H1 (cell line): ENCODE data around the gene SNRPA1. TPM values are rescaled to one million over a fixed set of nuclear protein-coding genes. Genes with fewer than 3 reads are reported as not detected.
A peak's percentile ranks its signal among the peaks of the same experiment; 100 is the strongest.

Experiments
- CTCF ChIA-PET: fragments of 300-600 bp; sonication (Branson Sonifier 250); formaldehyde crosslinking; loops from one replicate; lab custom pipeline; 2021; ENCODE audit not compliant: partially characterized antibody; lab: Charles Lee
- POLR2A ChIA-PET: fragments of 300-600 bp; sonication (Branson Sonifier 250); formaldehyde crosslinking; loops from one replicate; lab custom pipeline; 2021; ENCODE audit warnings: inconsistent platforms; ENCODE audit not compliant: partially characterized antibody; lab: Charles Lee
- DNase-seq, 2 experiments: peaks; one replicate each; pipeline versions ENCODE4 v3.0.0 to v3.0.0-alpha.2; 2010 to 2022; ENCODE audit warnings: low spot score in 2 of 2, low read depth in 1 of 2, mixed read lengths in 1 of 2
- FAIRE-seq: peaks from 2 replicates; lab custom pipeline; 2011; peaks lifted over from hg19 to GRCh38; lab: Jason Lieb, UNC
- H2AFZ ChIP-seq: 2 replicates; pipeline ENCODE4 v1.8.1; 2012; ENCODE audit warnings: low read length, inconsistent platforms
- H2AK5ac ChIP-seq: 2 replicates; pipeline ENCODE4 v1.6.1; 2013; ENCODE audit warnings: low read depth, low read length
- H2BK120ac ChIP-seq: replicated peaks from 2 replicates; pipeline ENCODE3; 2013; ENCODE audit warnings: low read depth, low read length, inconsistent platforms
- H2BK12ac ChIP-seq: 2 replicates; pipeline ENCODE4 v1.6.1; 2013; ENCODE audit warnings: low read depth, low read length
- H2BK15ac ChIP-seq: 2 replicates; pipeline ENCODE4 v1.6.1; 2013; ENCODE audit warnings: low read length
- H2BK20ac ChIP-seq: 2 replicates; pipeline ENCODE4 v1.6.1; 2013; ENCODE audit warnings: low read length
- H2BK5ac ChIP-seq: 2 replicates; pipeline ENCODE4 v1.6.1; 2013; ENCODE audit warnings: low read depth, low read length
- H3K14ac ChIP-seq: 2 replicates; pipeline ENCODE4 v1.6.1; 2013; ENCODE audit warnings: inconsistent platforms; ENCODE audit not compliant: insufficient read length
- H3K18ac ChIP-seq: 2 replicates; pipeline ENCODE4 v1.6.1; 2013; ENCODE audit warnings: low read length; ENCODE audit errors: extremely low read depth
- H3K23ac ChIP-seq: 2 replicates; pipeline ENCODE4 v1.6.1; 2013; ENCODE audit warnings: inconsistent platforms; ENCODE audit not compliant: insufficient read length
- H3K23me2 ChIP-seq: 2 replicates; pipeline ENCODE4 v1.6.1; 2013; ENCODE audit warnings: low read depth, low read length
- H3K27ac ChIP-seq: 2 replicates; pipeline ENCODE4 v1.6.1; 2011; ENCODE audit warnings: low read depth, low read length, inconsistent platforms
- H3K27me3 ChIP-seq, 4 experiments: replicated peaks in 1 of 4; 1 replicate in 1 of 4; 2 replicates in 3 of 4; pipeline versions ENCODE4 v1.6.1 to v1.8.1; 2011 to 2013; ENCODE audit warnings: low read length in 3 of 4, mild to moderate bottlenecking in 3 of 4, inconsistent platforms in 2 of 4, mixed read lengths in 2 of 4, moderate library complexity in 1 of 4; ENCODE audit not compliant: control insufficient read depth in 3 of 4, insufficient read depth in 3 of 4; ENCODE audit errors: extremely low read depth in 1 of 4
- H3K36me3 ChIP-seq, 4 experiments: 2 replicates each; pipeline versions ENCODE4 v1.6.1 to v1.8.1; 2011 to 2013; ENCODE audit warnings: mild to moderate bottlenecking in 4 of 4, low read length in 3 of 4, moderate library complexity in 2 of 4, control low read depth in 1 of 4, inconsistent platforms in 1 of 4; ENCODE audit not compliant: insufficient read depth in 4 of 4, control insufficient read depth in 2 of 4
- H3K4ac ChIP-seq: replicated peaks from 2 replicates; pipeline ENCODE3; 2013; ENCODE audit warnings: low read length, low read depth, mixed read lengths, inconsistent platforms; ENCODE audit not compliant: insufficient read length
- H3K4me1 ChIP-seq, 4 experiments: replicated peaks in 1 of 4; 1 replicate in 1 of 4; 2 replicates in 3 of 4; pipeline versions ENCODE4 v1.6.1 to v1.8.1; 2011 to 2013; ENCODE audit warnings: low read length in 3 of 4, inconsistent platforms in 2 of 4, mixed read lengths in 1 of 4; ENCODE audit not compliant: insufficient read depth in 4 of 4, control insufficient read depth in 3 of 4
- H3K4me2 ChIP-seq, 2 experiments: 2 replicates each; pipeline versions ENCODE4 v1.6.1 to v1.8.1; 2011 to 2013; ENCODE audit warnings: low read depth in 2 of 2, low read length in 2 of 2, control low read depth in 1 of 2, inconsistent platforms in 1 of 2, mild to moderate bottlenecking in 1 of 2; ENCODE audit not compliant: insufficient read depth in 1 of 2
- H3K4me3 ChIP-seq, 4 experiments: fragments of 200-600, 300-600 bp in 1 of 4; sonication (generic), shearing (Covaris generic), sonication (Bioruptor Twin) in 1 of 4; 2 replicates each; pipeline versions ENCODE4 v1.5.1 to v1.8.1; 2011 to 2016; ENCODE audit warnings: low read length in 4 of 4, low read depth in 3 of 4, control low read depth in 2 of 4, inconsistent platforms in 2 of 4, mild to moderate bottlenecking in 2 of 4, mixed read lengths in 1 of 4, moderate library complexity in 1 of 4; ENCODE audit not compliant: insufficient read depth in 2 of 4; ENCODE audit errors: extremely low read depth in 1 of 4
- H3K56ac ChIP-seq: replicated peaks from 2 replicates; pipeline ENCODE3; 2013; ENCODE audit warnings: low read depth, mild to moderate bottlenecking, mixed read lengths, low read length, inconsistent platforms; ENCODE audit not compliant: insufficient read length
- H3K79me1 ChIP-seq: 2 replicates; pipeline ENCODE4 v1.6.1; 2013; ENCODE audit warnings: low read depth, low read length, control low read depth
- H3K79me2 ChIP-seq, 2 experiments: 2 replicates each; pipeline versions ENCODE4 v1.6.1 to v1.8.1; 2012 to 2013; ENCODE audit warnings: low read length in 2 of 2, mild to moderate bottlenecking in 2 of 2, inconsistent platforms in 1 of 2; ENCODE audit not compliant: insufficient read depth in 2 of 2, control insufficient read depth in 1 of 2
- H3K9ac ChIP-seq, 4 experiments: replicated peaks in 1 of 4; 1 replicate in 1 of 4; 2 replicates in 3 of 4; pipeline versions ENCODE4 v1.6.1 to v1.8.1; 2011 to 2013; ENCODE audit warnings: low read depth in 3 of 4, low read length in 3 of 4, control low read depth in 2 of 4, mild to moderate bottlenecking in 2 of 4, moderate library complexity in 2 of 4, inconsistent platforms in 1 of 4; ENCODE audit errors: extremely low read depth in 1 of 4
- H3K9me3 ChIP-seq, 2 experiments: 2 replicates each; pipeline versions ENCODE4 v1.6.1 to v1.8.1; 2012 to 2013; ENCODE audit warnings: mild to moderate bottlenecking in 2 of 2, moderate library complexity in 2 of 2, control low read depth in 1 of 2, inconsistent platforms in 1 of 2, low read depth in 1 of 2, low read length in 1 of 2, mixed read lengths in 1 of 2; ENCODE audit not compliant: insufficient read depth in 2 of 2
- H4K20me1 ChIP-seq, 2 experiments: replicated peaks in 1 of 2; 2 replicates each; pipeline versions ENCODE3 to v1.8.1; 2011 to 2013; ENCODE audit warnings: inconsistent platforms in 2 of 2, low read length in 2 of 2, mild to moderate bottlenecking in 1 of 2; ENCODE audit not compliant: insufficient read depth in 2 of 2, control insufficient read depth in 1 of 2
- H4K5ac ChIP-seq: 2 replicates; pipeline ENCODE4 v1.6.1; 2013; ENCODE audit warnings: low read length, low read depth, mixed read lengths, inconsistent platforms; ENCODE audit not compliant: insufficient read length
- H4K8ac ChIP-seq: 2 replicates; pipeline ENCODE4 v1.8.0; 2013; ENCODE audit warnings: mild to moderate bottlenecking, moderate library complexity, low read length, inconsistent platforms; ENCODE audit not compliant: insufficient read depth; ENCODE audit errors: extremely low read depth
- H4K91ac ChIP-seq: replicated peaks from 2 replicates; pipeline ENCODE3; 2013; ENCODE audit warnings: low read length, mixed read lengths, inconsistent platforms; ENCODE audit not compliant: insufficient read length
- CHD1 ChIP-seq: IDR thresholded peaks from 2 replicates; pipeline ENCODE4 v1.6.1; 2012; ENCODE audit warnings: low read depth, low read length, improper control_type of control experiment
- CTBP2 ChIP-seq: IDR thresholded peaks from 2 replicates; pipeline ENCODE4 v1.7.0; 2011; ENCODE audit warnings: borderline replicate concordance, mild to moderate bottlenecking, moderate library complexity, mixed read lengths, low read length; ENCODE audit not compliant: insufficient read depth, insufficient read length
- JUND ChIP-seq: IDR thresholded peaks from 2 replicates; pipeline ENCODE4 v1.6.1; 2011; ENCODE audit warnings: mild to moderate bottlenecking, improper control_type of control experiment, low read length
- KDM4A ChIP-seq: IDR thresholded peaks from one replicate; pipeline ENCODE4 v1.7.1; 2012; ENCODE audit warnings: low read depth, mild to moderate bottlenecking, moderate library complexity, low read length, inconsistent platforms; ENCODE audit not compliant: severe bottlenecking
- NANOG ChIP-seq: IDR thresholded peaks from 2 replicates; pipeline ENCODE4 v1.6.1; 2011; ENCODE audit warnings: low read length, low read depth, mild to moderate bottlenecking, inconsistent platforms; ENCODE audit not compliant: insufficient read depth, poor library complexity, severe bottlenecking
- RAD21 ChIP-seq, 2 experiments: IDR thresholded peaks in 1 of 2; conservative IDR thresholded peaks in 1 of 2; 2 replicates each; pipeline ENCODE4 v1.6.1; 2011; ENCODE audit warnings: low read depth in 2 of 2, low read length in 2 of 2, improper control_type of control experiment in 1 of 2, inconsistent platforms in 1 of 2, mild to moderate bottlenecking in 1 of 2, moderate library complexity in 1 of 2
- SAP30 ChIP-seq: fragments of 300-600 bp; sonication (generic); IDR thresholded peaks from 2 replicates; pipeline ENCODE4 v1.7.1; 2012; ENCODE audit warnings: low read length, moderate library complexity, mild to moderate bottlenecking, inconsistent platforms; ENCODE audit not compliant: insufficient read depth, insufficient replicate concordance
- SP1 ChIP-seq: IDR thresholded peaks from 2 replicates; pipeline ENCODE4 v1.6.1; 2011; ENCODE audit warnings: low read depth, low read length
- SP2 ChIP-seq: IDR thresholded peaks from 2 replicates; pipeline ENCODE4 v1.6.1; 2012; ENCODE audit warnings: mild to moderate bottlenecking, low read length, inconsistent platforms
- TAF1 ChIP-seq: IDR thresholded peaks from 2 replicates; pipeline ENCODE4 v1.6.1; 2011; ENCODE audit warnings: mild to moderate bottlenecking, low read depth, low read length
- YY1 ChIP-seq: IDR thresholded peaks from 2 replicates; pipeline ENCODE4 v1.6.1; 2011; ENCODE audit warnings: low read depth, mild to moderate bottlenecking, low read length
- WGBS, 2 experiments: shearing (Covaris generic) in 1 of 2; methylation state at CpG; one replicate each; pipeline versions ENCODE4 v1.1.6 to v1.1.7; 2013 to 2015; ENCODE audit warnings: low lambda C conversion rate in 2 of 2, mixed read lengths in 2 of 2, inconsistent platforms in 1 of 2, low coverage in 1 of 2, missing lambda C conversion rate in 1 of 2; ENCODE audit not compliant: insufficient replicate concordance in 2 of 2, insufficient coverage in 1 of 2, insufficient read length in 1 of 2; ENCODE audit errors: extremely low coverage in 1 of 2, missing lambda C conversion rate in 1 of 2; 5-methylcytosine and 5-hydroxymethylcytosine counted together
- polyA plus RNA-seq, 7 experiments: library from polyadenylated mRNA; depleted of rRNA in 3 of 7; stranded (reverse) in 5 of 7; unstranded in 2 of 7; fragments of >200 nt in 5 of 7; fragments of 200-250 nt in 2 of 7; gene quantifications; 1 replicate in 5 of 7; 2 replicates in 1 of 7; 4 replicates in 1 of 7; pipeline versions ENCODE4 v1.2.1 to v1.2.3, GENCODE V29; 2011 to 2013; ENCODE audit warnings: missing spikeins in 2 of 7, mixed read lengths in 2 of 7
- total RNA-seq: library from RNA; stranded (reverse); fragmentation: NEBNext Ultra II Directional; extraction: Animal tissue kit (Norgen Biotek cat#: 25700); gene quantifications from 2 replicates; pipeline ENCODE4 v1.2.1, GENCODE V29; 2021

The SNRPA1 gene
- total and polyA plus RNA-seq, 2 of the 8 experiments (the other 6 are each of a cell fraction or from before 2014, with no cell fraction given): 140 to 221 TPM

- ChIA-PET POLR2A (interaction anchor here (0.7 to 2.1 kb wide), 5 partner anchors 9 to 246 kb away, joined by 3 to 9 read pairs (median 3); no protein-coding TSS in a partner anchor), CTCF (interaction anchor here (0.7 to 9.9 kb wide), 47 partner anchors 10 to 397 kb away, joined by 3 to 216 read pairs (median 4); no protein-coding TSS in a partner anchor)
- 59% methylated on average over 11 of the region's 11 CpGs; no CpG with 5 or more reads in 1 of the 2 experiments for WGBS, 2 experiments
- Histone ChIP-seq H3K14ac (no peak overlapping the region), H2BK15ac (peak overlapping the region; percentile 96), H3K18ac (no peak overlapping the region), H2BK120ac (no peak overlapping the region), H3K4me3 (no peak overlapping the region), H3K79me1 (no peaks in the 10 kb centered on the region), H3K79me2 (no peaks in the 10 kb centered on the region), H4K91ac (peak overlapping the region; percentile 30), H4K20me1 (no peaks in the 10 kb centered on the region), H3K27ac (no peak overlapping the region), H3K4me2 (no peak overlapping the region), H3K4ac (no peak overlapping the region), H3K4me1 (peaks cover 2 to 13% (median 9%) of the 10 kb centered on the region in 4 experiments; a peak in 5 of 7 replicates), H3K23me2 (no peaks in the 10 kb centered on the region), H2BK12ac (peak overlapping the region; percentile 76; the same call in 1 of the 2 replicates), H3K36me3 (no peaks in the 10 kb centered on the region), H3K9ac (no peak overlapping the region), H2AK5ac (no peak overlapping the region), H3K9me3 (no peaks in the 10 kb centered on the region), H4K8ac (no peak overlapping the region), H4K5ac (no peak overlapping the region), H2BK5ac (no peak overlapping the region), H2BK20ac (peak overlapping the region; percentile 51; the same call in 1 of the 2 replicates), H3K23ac (no peak overlapping the region), H3K56ac (no peak overlapping the region), H2AFZ (peak overlapping the region; percentile 98), H3K27me3 (no peaks in the 10 kb centered on the region)
- FAIRE-seq (peak; percentile 63), DNase-seq (peak in 1 of 2 experiments; percentile 47)
- TF ChIP-seq RAD21 (IDR thresholded peaks at IDR 0.05 in 1 of 2, conservative IDR thresholded peaks at IDR 0.05 in 1 of 2; ENCODE audit: low read depth in 2 of 2, low read length in 2 of 2) (peak; percentile 93 to 94), SAP30 (no peak), TAF1 (no peak), NANOG (no peak), KDM4A (no peak), YY1 (peak; percentile 42; the same call in 1 of the 2 replicates), JUND (no peak), SP1 (no peak), CTBP2 (no peak), CHD1 (no peak), SP2 (no peak)
Observed at GRCh38 chr15:101258238-101259144, 36.6 kb downstream of the SNRPA1 start.
